Measurements from ENCODE around the gene DCXR.

- TF ChIP-seq CTCF (IDR thresholded peaks at IDR 0.05) (no peak), EZH2 (IDR thresholded peaks at IDR 0.05; ENCODE audit: borderline replicate concordance, insufficient read depth, low read depth, low read length, poor library complexity, severe bottlenecking) (no peak)
Observed at GRCh38 chr17:82048571-82048971, 11.1 kb upstream of the DCXR start.

Data from B cell (primary cell).